Duodenal mucosa (tissue), 2 donors: ENCODE data around the gene ZCCHC14.
"Not testable (repeated sequence)": the region's sequence is repeated elsewhere in the genome, so short reads cannot be mapped to it uniquely, and the experiment has no call there.

Source experiments
- H3K27ac ChIP-seq: one replicate; pipeline ENCODE4 v1.7.0; 2013; ENCODE audit warnings: low read depth, low read length
- H3K27me3 ChIP-seq, 2 donors: one replicate each; pipeline ENCODE4 v1.7.0; 2013; ENCODE audit warnings: low read length in 2 of 2, control low read depth in 1 of 2; ENCODE audit not compliant: insufficient read depth in 2 of 2, control insufficient read depth in 1 of 2
- H3K36me3 ChIP-seq, 2 donors: one replicate each; pipeline ENCODE4 v1.7.0; 2013; ENCODE audit warnings: low read length in 2 of 2, control low read depth in 1 of 2; ENCODE audit not compliant: insufficient read depth in 2 of 2, control insufficient read depth in 1 of 2
- H3K4me1 ChIP-seq, 2 donors: one replicate each; pipeline ENCODE4 v1.7.0; 2013; ENCODE audit warnings: low read length in 2 of 2, control low read depth in 1 of 2; ENCODE audit not compliant: insufficient read depth in 2 of 2, control insufficient read depth in 1 of 2
- H3K4me3 ChIP-seq, 2 donors: one replicate each; pipeline ENCODE4 v1.7.0; 2013; ENCODE audit warnings: low read length in 2 of 2, low read depth in 1 of 2
- H3K9ac ChIP-seq, 2 donors: one replicate each; pipeline ENCODE4 v1.7.0; 2013; ENCODE audit warnings: low read length in 2 of 2, low read depth in 1 of 2
- H3K9me3 ChIP-seq, 2 donors: one replicate each; pipeline ENCODE4 v1.7.0; 2013; ENCODE audit warnings: low read length in 2 of 2, control low read depth in 1 of 2; ENCODE audit not compliant: control insufficient read depth in 1 of 2

ZCCHC14 gene

GRCh38 chr16:87489434-87490045 is 3.3 kb downstream of the ZCCHC14 start:
- Histone ChIP-seq H3K4me1 (peaks cover 19 to 58% of the 10 kb centered on the region in 2 donors), H3K9me3 (no peaks in the 10 kb centered on the region), H3K27me3 (no peaks in the 10 kb centered on the region), H3K9ac (peak overlapping the region; percentile 1 to 26), H3K36me3 (peaks cover 0 to 1% of the 10 kb centered on the region in 2 donors), H3K4me3 (peak overlapping the region; percentile 66 to 70), H3K27ac (no peak overlapping the region)

DNA sequence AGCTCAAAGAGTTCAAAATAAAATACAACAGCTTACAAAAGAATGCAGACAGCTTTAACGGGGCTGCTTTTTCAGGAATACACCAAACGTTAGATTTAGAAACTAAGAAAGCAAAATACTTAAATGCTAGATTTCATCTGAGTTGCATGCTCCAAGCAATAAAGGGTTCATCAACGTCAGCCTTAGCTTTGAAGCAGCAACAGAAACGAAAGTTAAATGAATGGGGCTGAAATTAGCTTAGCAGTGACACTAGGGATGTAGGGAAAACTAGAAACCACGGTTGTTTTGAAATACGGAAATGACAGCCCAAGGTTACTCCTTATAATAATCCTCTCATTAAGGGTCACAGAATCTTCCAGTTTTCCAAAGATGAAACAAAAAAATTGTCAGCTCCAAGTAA is 3.9 kb downstream of the ZCCHC14 start:
- not testable (repeated sequence) for H3K9me3 ChIP-seq, H3K27me3 ChIP-seq, H3K27ac ChIP-seq, H3K36me3 ChIP-seq
- H3K9ac ChIP-seq = peak overlapping the region in 1 of 2 donors; percentile 25
- peaks cover 24 to 64% of the 10 kb centered on the region in 2 donors for H3K4me1 ChIP-seq
- H3K4me3 ChIP-seq = peak overlapping the region; percentile 66 to 70

- Histone ChIP-seq H3K4me1 (peaks cover 24 to 64% of the 10 kb centered on the region in 2 donors), H3K27me3 (no peaks in the 10 kb centered on the region), H3K4me3 (peak overlapping the region; percentile 63 to 65), H3K9ac (no peak overlapping the region), H3K27ac (peak overlapping the region; percentile 24), H3K36me3 (peaks cover 0 to 5% of the 10 kb centered on the region in 2 donors), H3K9me3 (no peaks in the 10 kb centered on the region)
Measured at GRCh38 chr16:87487361-87487924, 5.4 kb downstream of the ZCCHC14 start.

- Histone ChIP-seq H3K36me3 (peaks cover 0 to 5% of the 10 kb centered on the region in 2 donors), H3K9me3 (no peaks in the 10 kb centered on the region), H3K4me3 (peak overlapping the region in 1 of 2 donors; percentile 65), H3K9ac (no peak overlapping the region), H3K27ac (no peak overlapping the region), H3K4me1 (peaks cover 24 to 64% of the 10 kb centered on the region in 2 donors), H3K27me3 (no peaks in the 10 kb centered on the region)
Measured at GRCh38 chr16:87486713-87487247, 6.0 kb downstream of the ZCCHC14 start.

GRCh38 chr16:87486282-87486681 is 6.5 kb downstream of the ZCCHC14 start:
- H3K27me3 ChIP-seq = no peaks in the 10 kb centered on the region
- H3K9me3 ChIP-seq = no peaks in the 10 kb centered on the region
- no peak overlapping the region for H3K9ac ChIP-seq
- no peak overlapping the region for H3K27ac ChIP-seq
- H3K36me3 ChIP-seq = peaks cover 0 to 5% of the 10 kb centered on the region in 2 donors
- peaks cover 24 to 62% of the 10 kb centered on the region in 2 donors for H3K4me1 ChIP-seq
- H3K4me3 ChIP-seq = no peak overlapping the region

DNA sequence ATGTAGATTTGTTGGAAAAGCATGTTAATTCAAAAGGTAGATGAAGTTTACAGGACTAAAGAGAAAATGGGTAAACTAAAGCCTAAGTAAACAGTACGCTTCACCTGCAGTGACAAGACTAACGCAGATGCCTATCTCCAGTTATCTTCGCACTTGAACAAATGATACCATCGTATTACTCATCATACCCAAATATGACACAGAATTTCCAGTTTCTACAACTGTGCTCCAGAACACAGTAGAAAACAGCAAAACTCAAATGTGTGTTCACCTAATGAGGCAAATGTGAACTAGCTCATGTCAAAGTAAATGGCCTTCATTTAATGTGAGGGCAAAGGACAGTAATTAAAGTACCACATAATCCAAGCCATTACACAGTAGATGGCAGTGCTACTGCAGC is 7.0 kb downstream of the ZCCHC14 start:
- H3K27ac ChIP-seq, H3K9me3 ChIP-seq, H3K27me3 ChIP-seq, H3K4me3 ChIP-seq, H3K9ac ChIP-seq, H3K36me3 ChIP-seq: not testable (repeated sequence)
- peaks cover 24 to 59% of the 10 kb centered on the region in 2 donors for H3K4me1 ChIP-seq

GRCh38 chr16:87484487-87485331 is 8.1 kb downstream of the ZCCHC14 start:
- peaks cover 0 to 8% of the 10 kb centered on the region in 2 donors for H3K36me3 ChIP-seq
- H3K9ac ChIP-seq = no peak overlapping the region
- H3K4me1 ChIP-seq = peaks cover 22 to 48% of the 10 kb centered on the region in 2 donors
- H3K9me3 ChIP-seq = no peaks in the 10 kb centered on the region
- H3K27ac ChIP-seq = no peak overlapping the region
- no peaks in the 10 kb centered on the region for H3K27me3 ChIP-seq
- peak overlapping the region in 1 of 2 donors; percentile 21 for H3K4me3 ChIP-seq

GRCh38 chr16:87483481-87483880 is 9.3 kb downstream of the ZCCHC14 start:
- Histone ChIP-seq H3K27ac (no peak overlapping the region), H3K4me3 (no peak overlapping the region), H3K9me3 (no peaks in the 10 kb centered on the region), H3K36me3 (peaks cover 0 to 8% of the 10 kb centered on the region in 2 donors), H3K9ac (no peak overlapping the region), H3K4me1 (peaks cover 16 to 38% of the 10 kb centered on the region in 2 donors), H3K27me3 (no peaks in the 10 kb centered on the region)

DNA sequence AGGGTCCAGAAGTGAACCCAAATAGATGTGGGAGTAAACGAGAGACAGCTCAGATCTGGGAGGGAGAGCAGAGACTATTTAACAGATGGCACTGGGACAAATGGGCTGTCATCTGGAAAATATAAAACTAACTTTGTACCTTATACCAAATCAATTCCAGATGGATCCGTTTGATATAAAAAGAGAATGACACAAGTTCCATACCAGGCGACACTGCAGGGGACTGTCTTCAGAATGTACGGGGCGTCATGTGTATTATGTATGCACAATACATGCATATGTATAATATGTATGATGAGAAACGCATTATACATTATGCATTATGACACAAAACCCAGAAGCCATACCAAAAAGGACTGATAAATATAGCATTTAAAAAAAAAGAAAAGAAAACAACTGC is 10.2 kb downstream of the ZCCHC14 start:
- H3K4me3 ChIP-seq, H3K36me3 ChIP-seq, H3K27ac ChIP-seq, H3K9me3 ChIP-seq, H3K9ac ChIP-seq, H3K27me3 ChIP-seq: not testable (repeated sequence)
- peaks cover 16 to 44% of the 10 kb centered on the region in 2 donors for H3K4me1 ChIP-seq

DNA sequence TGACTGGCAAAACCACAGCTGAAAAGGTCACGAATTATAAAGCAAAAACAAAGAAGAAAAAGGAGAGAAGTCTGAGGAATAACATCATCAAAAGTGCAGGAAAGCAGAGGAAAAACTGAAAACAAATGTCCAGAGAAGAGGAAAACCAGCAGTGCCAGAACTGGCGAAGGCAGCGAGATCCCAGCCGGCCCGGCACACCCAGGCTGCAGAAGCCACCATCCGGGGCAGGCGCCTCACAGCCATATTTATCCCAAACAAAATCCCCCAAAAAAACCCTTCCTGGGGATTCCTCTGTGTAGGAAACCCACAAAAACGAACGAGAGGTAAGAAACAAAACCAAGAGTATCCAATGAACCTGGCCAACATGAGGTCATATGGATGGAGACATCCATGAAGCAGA is 10.6 kb downstream of the ZCCHC14 start:
- Histone ChIP-seq H3K9ac (no peak overlapping the region), H3K27me3 (no peaks in the 10 kb centered on the region), H3K27ac (no peak overlapping the region), H3K4me1 (peaks cover 16 to 41% of the 10 kb centered on the region in 2 donors), H3K36me3 (peaks cover 0 to 8% of the 10 kb centered on the region in 2 donors), H3K4me3 (no peak overlapping the region), H3K9me3 (no peaks in the 10 kb centered on the region)
